H9 (cell line): ENCODE results near the gene SAMD8. TPM values are rescaled to one million over a fixed set of nuclear protein-coding genes. Genes with fewer than 3 reads are reported as not detected.

Experiments
- DNase-seq: peaks from one replicate; pipeline ENCODE4 v3.0.0-alpha.2; 2017
- H2AFZ ChIP-seq: one replicate; pipeline ENCODE4 v1.6.1; 2013; ENCODE audit warnings: mild to moderate bottlenecking, low read length, control low read depth, moderate library complexity
- H2AK5ac ChIP-seq: 2 replicates; pipeline ENCODE4 v1.6.1; 2013; ENCODE audit warnings: low read length, control low read depth, mixed read lengths; ENCODE audit not compliant: insufficient read length
- H2BK120ac ChIP-seq: one replicate; pipeline ENCODE4 v1.6.1; 2013; ENCODE audit warnings: low read depth, mild to moderate bottlenecking, low read length, control low read depth, inconsistent platforms; ENCODE audit not compliant: poor library complexity, severe bottlenecking
- H2BK12ac ChIP-seq: 2 replicates; pipeline ENCODE4 v1.6.1; 2013; ENCODE audit warnings: low read length, control low read depth, mixed read lengths, low read depth; ENCODE audit not compliant: insufficient read length
- H2BK15ac ChIP-seq: 2 replicates; pipeline ENCODE4 v1.6.1; 2013; ENCODE audit warnings: low read depth, low read length, control low read depth
- H2BK20ac ChIP-seq: one replicate; pipeline ENCODE4 v1.6.1; 2013; ENCODE audit warnings: low read depth, mild to moderate bottlenecking, low read length, control low read depth, inconsistent platforms; ENCODE audit not compliant: poor library complexity, severe bottlenecking
- H2BK5ac ChIP-seq: 2 replicates; pipeline ENCODE4 v1.6.1; 2013; ENCODE audit warnings: low read length, control low read depth, mixed read lengths; ENCODE audit not compliant: insufficient read length
- H3K14ac ChIP-seq: 2 replicates; pipeline ENCODE4 v1.6.1; 2013; ENCODE audit warnings: low read length, control low read depth; ENCODE audit not compliant: insufficient read depth
- H3K18ac ChIP-seq: 2 replicates; pipeline ENCODE4 v1.6.1; 2013; ENCODE audit warnings: low read depth, mild to moderate bottlenecking, mixed read lengths, low read length, control low read depth; ENCODE audit not compliant: insufficient read length
- H3K23ac ChIP-seq: 2 replicates; pipeline ENCODE4 v1.6.1; 2013; ENCODE audit warnings: low read length, control low read depth, mixed read lengths, low read depth; ENCODE audit not compliant: insufficient read length
- H3K23me2 ChIP-seq: 2 replicates; pipeline ENCODE4 v1.6.1; 2013; ENCODE audit warnings: low read depth, mild to moderate bottlenecking, mixed read lengths, low read length, control low read depth; ENCODE audit not compliant: insufficient read length, poor library complexity, severe bottlenecking
- H3K27ac ChIP-seq: 2 replicates; pipeline ENCODE4 v1.5.1; 2013; ENCODE audit warnings: low read length, control low read depth, mixed read lengths, low read depth; ENCODE audit not compliant: insufficient read length
- H3K27me3 ChIP-seq: 2 replicates; pipeline ENCODE4 v1.6.1; 2013; ENCODE audit warnings: low read length, control low read depth, inconsistent platforms; ENCODE audit not compliant: insufficient read depth
- H3K4ac ChIP-seq: 2 replicates; pipeline ENCODE4 v1.6.1; 2013; ENCODE audit warnings: low read depth, mild to moderate bottlenecking, control low read depth, inconsistent platforms, low read length, moderate library complexity
- H3K4me1 ChIP-seq: 2 replicates; pipeline ENCODE4 v1.6.1; 2013; ENCODE audit warnings: low read length, control low read depth, inconsistent platforms; ENCODE audit not compliant: insufficient read depth
- H3K4me2 ChIP-seq: 2 replicates; pipeline ENCODE4 v1.6.1; 2013; ENCODE audit warnings: low read length, control low read depth, mixed read lengths; ENCODE audit not compliant: insufficient read length, insufficient read depth
- H3K56ac ChIP-seq: 2 replicates; pipeline ENCODE4 v1.6.1; 2013; ENCODE audit warnings: low read depth, mild to moderate bottlenecking, mixed read lengths, low read length, control low read depth; ENCODE audit not compliant: insufficient read length
- H3K79me1 ChIP-seq: 2 replicates; pipeline ENCODE4 v1.6.1; 2013; ENCODE audit warnings: low read depth, mild to moderate bottlenecking, moderate library complexity, low read length, control low read depth, inconsistent platforms; ENCODE audit not compliant: insufficient read depth, poor library complexity, severe bottlenecking
- H3K79me2 ChIP-seq: 2 replicates; pipeline ENCODE4 v1.6.1; 2013; ENCODE audit warnings: low read length, control low read depth, inconsistent platforms; ENCODE audit not compliant: insufficient read depth
- H3K9ac ChIP-seq: 2 replicates; pipeline ENCODE4 v1.6.1; 2013; ENCODE audit warnings: low read length, control low read depth, mixed read lengths; ENCODE audit not compliant: insufficient read length; ENCODE audit errors: extremely low read depth
- H3K9me3 ChIP-seq: one replicate; pipeline ENCODE4 v1.6.1; 2013; ENCODE audit warnings: low read depth, low read length, inconsistent platforms; ENCODE audit not compliant: control insufficient read depth
- H3T11ph ChIP-seq: one replicate; pipeline ENCODE4 v1.6.1; 2013; ENCODE audit warnings: mild to moderate bottlenecking, low read length, control low read depth, inconsistent platforms
- H4K20me1 ChIP-seq: one replicate; pipeline ENCODE4 v1.6.1; 2013; ENCODE audit not compliant: control insufficient read depth, insufficient read length, insufficient read depth
- H4K5ac ChIP-seq: 2 replicates; pipeline ENCODE4 v1.6.1; 2013; ENCODE audit warnings: low read depth, mild to moderate bottlenecking, mixed read lengths, low read length, control low read depth; ENCODE audit not compliant: insufficient read length
- H4K8ac ChIP-seq: replicated peaks from 2 replicates; pipeline ENCODE4 v1.6.1; 2013; ENCODE audit warnings: low read length, control low read depth, mixed read lengths, low read depth; ENCODE audit not compliant: insufficient read length
- H4K91ac ChIP-seq: 2 replicates; pipeline ENCODE4 v1.6.1; 2013; ENCODE audit warnings: low read depth, mild to moderate bottlenecking, moderate library complexity, mixed read lengths, low read length, control low read depth; ENCODE audit not compliant: insufficient read length
- H3K27ac Mint-ChIP-seq, 3 experiments: 2 replicates in 2 of 3; 3 replicates in 1 of 3; pipeline ENCODE4 v1.8.0; 2020 to 2021; ENCODE audit warnings: mixed read lengths in 3 of 3, mild to moderate bottlenecking in 1 of 3, moderate library complexity in 1 of 3
- H3K27me3 Mint-ChIP-seq: 2 replicates; pipeline ENCODE4 v1.8.0; 2021; ENCODE audit warnings: low read depth, mild to moderate bottlenecking, moderate library complexity, mixed read lengths
- H3K36me3 Mint-ChIP-seq, 3 experiments: 2 replicates in 2 of 3; 3 replicates in 1 of 3; pipeline ENCODE4 v1.8.0; 2020 to 2021; ENCODE audit warnings: low read depth in 3 of 3, mixed read lengths in 3 of 3; ENCODE audit not compliant: insufficient read depth in 1 of 3
- H3K4me1 Mint-ChIP-seq, 2 experiments: 2 replicates each; pipeline ENCODE4 v1.8.0; 2020; ENCODE audit warnings: mixed read lengths in 2 of 2
- H3K4me3 Mint-ChIP-seq, 2 experiments: 2 replicates in 1 of 2; 3 replicates in 1 of 2; pipeline ENCODE4 v1.8.0; 2020 to 2021; ENCODE audit warnings: mild to moderate bottlenecking in 2 of 2, mixed read lengths in 2 of 2, moderate library complexity in 1 of 2
- H3K9me3 Mint-ChIP-seq, 2 experiments: 2 replicates in 1 of 2; 3 replicates in 1 of 2; pipeline ENCODE4 v1.8.0; 2020; ENCODE audit warnings: mild to moderate bottlenecking in 2 of 2, mixed read lengths in 2 of 2, moderate library complexity in 1 of 2
- CTCF ChIP-seq: fragments of 200-600 bp; sonication (generic); conservative IDR thresholded peaks from 3 replicates; pipeline ENCODE4 v1.8.0; 2021; ENCODE audit warnings: antibody characterized with exemption, mild to moderate bottlenecking
- WGBS: extraction: QIAGEN DNeasy Blood & Tissue Kit; methylation state at CpG from one replicate; pipeline ENCODE4 v1.1.7; 2013; ENCODE audit warnings: missing lambda C conversion rate, low lambda C conversion rate, mixed read lengths; ENCODE audit not compliant: insufficient read length; ENCODE audit errors: extremely low coverage; 5-methylcytosine and 5-hydroxymethylcytosine counted together
- total RNA-seq: library from RNA; stranded (reverse); gene quantifications from 2 replicates; pipeline ENCODE4 v1.2.1, GENCODE V29; 2021

Gene SAMD8
- total RNA-seq, 1 experiment from 2014 or later = 18.8 TPM

- TF ChIP-seq CTCF = no peak
- no peak overlapping the region for H2BK20ac ChIP-seq
- Mint-ChIP-seq H3K4me3 (no peak overlapping the region), H3K9me3 (no peaks in the 10 kb centered on the region), H3K27ac (no peak overlapping the region; a peak in 1 of 7 replicates), H3K36me3 (no peaks in the 10 kb centered on the region), H3K27me3 (no peaks in the 10 kb centered on the region), H3K4me1 (peaks cover 26 to 38% of the 10 kb centered on the region in 2 experiments)
- no peak overlapping the region for H2BK15ac ChIP-seq
- H4K5ac ChIP-seq = no peak overlapping the region
- no peak overlapping the region for H3K18ac ChIP-seq
- no peaks in the 10 kb centered on the region for H3K23me2 ChIP-seq
- no peak overlapping the region for H3K4ac ChIP-seq
- H3T11ph ChIP-seq = no peak overlapping the region
- no peaks in the 10 kb centered on the region for H3K27me3 ChIP-seq
- no peak overlapping the region for H2BK5ac ChIP-seq
- H3K23ac ChIP-seq = no peak overlapping the region
- no peak overlapping the region for H3K27ac ChIP-seq
- no peak overlapping the region for H2AK5ac ChIP-seq
- H3K4me2 ChIP-seq = no peak overlapping the region
- no peak overlapping the region for H4K91ac ChIP-seq
- peaks cover 4% of the 10 kb centered on the region; the same call in 1 of the 2 replicates for H3K4me1 ChIP-seq
- H4K8ac ChIP-seq = no peak overlapping the region
- DNase-seq = no peak
- no peaks in the 10 kb centered on the region for H3K9me3 ChIP-seq
- no peaks in the 10 kb centered on the region for H4K20me1 ChIP-seq
- H2AFZ ChIP-seq = no peak overlapping the region
- no peaks in the 10 kb centered on the region for H3K79me2 ChIP-seq
- no peak overlapping the region for H3K9ac ChIP-seq
- H2BK120ac ChIP-seq = no peak overlapping the region
- WGBS = no CpG with 5 or more reads among the region's 12 CpGs
- no peak overlapping the region for H3K14ac ChIP-seq
- no peak overlapping the region for H3K56ac ChIP-seq
- no peak overlapping the region for H2BK12ac ChIP-seq
- no peaks in the 10 kb centered on the region for H3K79me1 ChIP-seq
Measured at GRCh38 chr10:75101416-75102251, 9.8 kb upstream of the SAMD8 start.
